Activated T-cell treated with anti-CD3 and anti-CD28 coated beads for 24 hours (primary cell): ENCODE data around the gene SPANXA2.
"Not testable (repeated sequence)": the region's sequence is repeated elsewhere in the genome, so short reads cannot be mapped to it uniquely, and the experiment has no call there.

Experiments
- DNase-seq: peaks from one replicate; pipeline ENCODE4 v3.0.0-alpha.2; 2020; ENCODE audit warnings: low read depth

The SPANXA2 gene

GRCh38 chrX:141589408-141589807 is at the start of gene SPANXA2:
Gene SPANXA2, plus strand, starts transcription at chrX:141589708. Its CDS starts 60 bp downstream, at chrX:141589768.
- DNase-seq = not testable (repeated sequence)

- not testable (repeated sequence) for DNase-seq
Observed at GRCh38 chrX:141542551-141542950, 47.0 kb upstream of the SPANXA2 start.

GRCh38 chrX:141584638-141585037 is 4.9 kb upstream of the SPANXA2 start, which contains the start of gene SPANXA1:
Gene SPANXA1, minus strand, starts transcription at chrX:141584738. Its CDS starts 60 bp downstream, at chrX:141584678.
- DNase-seq = not testable (repeated sequence)

GRCh38 chrX:141609111-141609510 is 19.6 kb downstream of the SPANXA2 start:
- no peak for DNase-seq

GRCh38 chrX:141619336-141619735 is 29.8 kb downstream of the SPANXA2 start:
- no peak for DNase-seq

GRCh38 chrX:141632124-141632523 is 42.6 kb downstream of the SPANXA2 start:
- DNase-seq = no peak

- no peak for DNase-seq
Observed at GRCh38 chrX:141638550-141638949, 49.0 kb downstream of the SPANXA2 start.
